ENCODE data around the gene CHTF18.
"Not testable (repeated sequence)": the region's sequence is repeated elsewhere in the genome, so short reads cannot be mapped to it uniquely, and the experiment has no call there.

Gene CHTF18

DNA sequence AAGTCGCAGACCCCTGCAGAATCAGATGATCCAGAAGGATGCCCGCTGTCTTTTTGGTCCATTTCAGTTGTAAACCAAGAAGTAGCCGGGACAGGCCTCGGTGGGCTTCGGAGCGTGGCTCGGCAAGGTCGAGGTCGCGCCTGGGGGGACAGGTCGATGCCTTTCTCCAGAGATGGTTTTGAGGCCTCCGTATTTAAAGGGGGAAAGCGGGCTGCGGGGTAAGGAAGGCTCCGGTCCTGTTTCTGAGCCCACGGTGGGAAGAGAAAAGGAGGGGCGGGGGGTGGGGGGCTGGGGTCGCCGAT lies 19.6 kb downstream of the CHTF18 start:
- DNase-seq (ENCODE audit: low read depth) = no peak

DNA sequence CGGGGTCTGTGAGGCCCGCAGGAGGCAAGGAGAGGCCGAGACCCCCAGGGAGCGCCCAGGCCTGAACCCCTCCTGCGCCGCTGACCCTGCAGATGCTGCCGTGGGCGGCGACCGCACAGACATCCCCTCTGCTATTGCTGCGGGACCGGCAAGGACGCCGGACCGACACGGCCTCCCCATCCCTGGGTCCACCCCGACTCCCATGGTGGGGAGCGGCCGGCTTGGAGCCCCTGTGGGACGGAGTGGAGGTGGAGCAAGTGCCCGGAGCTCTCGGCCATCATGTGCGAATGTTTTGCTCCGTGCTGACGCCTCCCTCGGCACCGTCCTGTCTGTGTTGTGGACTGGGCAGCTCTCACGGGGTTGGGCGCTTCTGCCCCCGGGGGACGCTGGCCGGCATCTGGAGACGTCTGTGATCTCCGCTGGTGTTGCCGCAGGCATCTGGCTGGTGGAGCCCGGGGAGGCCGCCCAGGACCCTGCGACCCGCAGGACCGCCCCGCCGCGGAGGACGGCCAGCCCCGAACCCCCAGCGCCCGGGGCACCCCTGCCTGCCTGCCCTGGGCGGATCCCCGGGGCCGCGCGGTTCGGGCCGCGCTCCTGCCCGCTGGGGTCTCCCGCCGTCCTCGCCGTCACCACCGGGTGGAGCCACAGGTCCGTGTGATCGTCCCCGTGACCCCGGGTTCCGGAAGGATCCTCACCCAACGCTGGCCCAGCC lies 24.9 kb downstream of the CHTF18 start:
- DNase-seq (ENCODE audit: low read depth) = no peak

DNA sequence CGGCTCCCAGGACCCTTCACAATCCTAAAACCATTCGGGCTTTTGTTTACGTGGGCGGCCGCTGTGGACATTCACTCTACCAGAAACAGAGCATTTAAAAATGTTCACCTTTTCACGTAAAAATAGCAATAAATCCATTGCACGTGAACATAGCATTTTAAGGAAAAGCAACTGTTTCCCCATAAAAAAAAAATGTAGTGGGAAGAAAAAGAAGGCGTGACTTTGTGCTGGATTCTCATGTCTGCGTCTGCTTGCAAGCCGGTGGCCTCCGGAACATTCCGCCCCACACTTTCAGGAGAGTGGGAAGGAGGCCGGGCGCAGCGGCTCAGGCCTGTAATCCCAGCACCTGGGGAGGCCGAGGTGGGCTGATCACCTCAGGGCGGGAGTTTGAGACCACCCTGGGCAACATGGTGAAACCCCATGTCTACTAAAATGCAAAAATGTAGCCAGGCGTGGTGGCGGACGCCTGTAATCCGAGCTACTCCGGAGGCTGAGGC lies 25.5 kb downstream of the CHTF18 start:
- no peak for DNase-seq (ENCODE audit: low read depth)

DNA sequence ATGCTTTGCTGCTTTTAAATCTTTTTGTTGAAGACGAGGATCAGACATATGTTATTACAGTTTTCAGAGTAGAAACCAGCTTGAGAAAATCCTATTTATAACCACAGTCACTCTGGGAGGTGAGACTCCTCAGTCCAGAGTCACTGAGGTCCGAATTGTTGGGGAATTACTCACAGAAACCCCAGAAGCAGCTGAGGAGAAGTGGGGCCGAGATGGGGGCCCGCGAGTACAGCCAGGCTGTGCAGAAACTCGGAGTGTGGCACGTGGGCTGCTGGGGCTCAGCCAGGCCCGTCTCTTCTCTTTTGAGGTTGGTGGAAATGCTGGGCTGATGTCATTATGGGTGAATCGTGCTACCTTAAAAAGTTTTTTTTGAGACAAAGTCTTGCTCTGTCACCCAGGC lies 26.6 kb downstream of the CHTF18 start:
- no peak for DNase-seq (ENCODE audit: low read depth)

DNA sequence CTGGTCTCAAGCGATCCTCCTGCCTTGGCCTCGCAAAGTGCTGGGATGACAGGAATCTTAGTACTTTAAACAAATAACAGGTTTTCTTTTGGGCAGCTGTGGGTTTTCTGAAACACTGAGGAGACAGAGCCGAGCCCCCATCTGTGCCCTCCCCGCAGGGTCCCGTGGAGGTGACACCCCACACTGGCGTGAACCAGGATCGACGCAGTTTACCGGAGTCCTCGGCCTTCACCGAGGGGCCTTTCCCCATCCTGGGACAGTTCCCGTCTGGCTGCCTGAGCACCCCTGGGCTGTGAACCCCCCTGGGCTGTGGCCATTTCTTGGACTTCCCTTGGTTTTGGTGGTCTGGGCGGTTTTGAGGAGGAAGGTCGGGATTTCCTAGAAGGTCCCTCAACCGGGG lies 27.4 kb downstream of the CHTF18 start:
- DNase-seq (ENCODE audit: low read depth) = no peak

DNA sequence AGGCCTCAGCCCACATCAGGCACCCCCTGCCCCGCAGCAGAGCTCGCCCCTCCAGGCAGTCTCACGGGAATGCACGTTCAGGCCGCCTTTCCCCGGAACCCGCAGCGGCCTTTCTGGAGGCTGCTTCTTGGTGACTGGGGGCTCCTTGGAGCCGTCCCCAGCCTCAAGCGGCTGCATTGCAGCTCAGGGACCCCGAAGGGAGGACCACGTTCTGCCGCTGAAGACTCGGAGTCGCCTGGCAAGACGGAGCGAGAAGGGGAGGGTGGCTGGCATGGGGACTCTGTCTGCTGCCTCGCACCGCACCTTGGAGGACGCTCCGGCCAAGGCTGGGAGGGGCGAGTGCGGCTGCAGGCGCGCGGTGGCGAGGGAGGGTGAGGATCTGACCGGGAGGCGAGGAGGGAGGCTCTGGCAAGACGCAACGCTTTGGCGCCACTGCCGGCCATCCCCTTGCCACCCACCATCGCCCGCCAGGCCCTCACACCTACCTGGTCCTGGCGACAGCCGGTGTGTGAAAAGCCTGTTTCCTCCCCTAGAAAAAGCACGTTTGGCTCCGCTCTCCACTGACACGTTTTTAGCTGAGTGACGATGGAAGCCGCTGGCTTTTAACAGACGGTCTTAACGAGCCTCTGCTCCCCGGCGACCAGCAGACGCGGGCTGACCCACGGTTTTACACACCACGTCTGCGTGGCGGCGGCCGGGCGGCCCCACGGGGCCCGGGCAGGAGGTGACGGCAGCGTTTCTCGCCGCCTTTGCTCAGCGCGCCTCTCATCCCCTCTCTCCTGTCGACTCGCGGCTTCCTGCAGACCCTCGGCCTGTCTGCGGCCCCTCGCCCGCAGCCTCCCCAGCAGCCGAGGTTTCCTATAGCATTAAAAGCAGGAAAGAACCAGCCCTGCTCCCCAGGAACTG lies 28.8 kb downstream of the CHTF18 start:
- no peak for DNase-seq (ENCODE audit: low read depth)

DNA sequence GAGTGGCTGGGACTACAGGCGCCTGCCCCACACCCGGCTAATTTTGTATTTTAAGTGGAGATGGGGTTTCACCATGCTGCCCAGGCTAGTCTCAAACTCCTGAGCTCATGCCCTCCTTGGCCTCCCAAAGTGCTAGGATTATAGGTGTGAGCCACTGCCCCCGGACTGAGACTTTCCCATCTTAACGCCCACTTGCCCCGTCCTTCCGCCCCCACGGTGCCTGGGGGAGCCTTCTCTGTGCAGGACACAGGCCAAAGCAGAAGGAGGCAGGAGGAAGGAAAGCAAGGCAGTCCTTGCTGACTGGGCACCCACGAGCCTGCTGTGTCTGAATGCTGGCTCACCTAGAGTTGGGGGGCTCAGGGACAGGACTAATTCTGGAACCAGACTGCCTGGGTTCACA lies 29.7 kb downstream of the CHTF18 start:
- no peak for DNase-seq (ENCODE audit: low read depth)

DNA sequence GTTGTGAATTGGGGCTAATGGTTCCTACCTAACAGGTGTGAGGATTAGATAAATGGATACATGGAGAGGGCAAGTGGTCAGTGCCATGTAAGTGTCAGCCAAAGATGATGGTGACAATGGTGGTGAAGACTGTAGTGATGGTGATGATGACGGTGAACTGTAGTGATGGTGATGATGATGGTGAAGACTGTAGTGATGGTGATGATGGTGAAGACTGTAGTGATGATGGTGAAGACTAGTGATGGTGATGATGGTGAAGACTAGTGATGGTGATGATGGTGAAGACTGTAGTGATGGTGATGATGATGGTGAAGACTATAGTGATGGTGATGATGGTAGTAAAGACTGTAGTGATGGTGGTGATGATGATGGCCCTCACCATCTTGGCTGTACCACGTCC lies 30.2 kb downstream of the CHTF18 start:
- DNase-seq (ENCODE audit: low read depth) = no peak

DNA sequence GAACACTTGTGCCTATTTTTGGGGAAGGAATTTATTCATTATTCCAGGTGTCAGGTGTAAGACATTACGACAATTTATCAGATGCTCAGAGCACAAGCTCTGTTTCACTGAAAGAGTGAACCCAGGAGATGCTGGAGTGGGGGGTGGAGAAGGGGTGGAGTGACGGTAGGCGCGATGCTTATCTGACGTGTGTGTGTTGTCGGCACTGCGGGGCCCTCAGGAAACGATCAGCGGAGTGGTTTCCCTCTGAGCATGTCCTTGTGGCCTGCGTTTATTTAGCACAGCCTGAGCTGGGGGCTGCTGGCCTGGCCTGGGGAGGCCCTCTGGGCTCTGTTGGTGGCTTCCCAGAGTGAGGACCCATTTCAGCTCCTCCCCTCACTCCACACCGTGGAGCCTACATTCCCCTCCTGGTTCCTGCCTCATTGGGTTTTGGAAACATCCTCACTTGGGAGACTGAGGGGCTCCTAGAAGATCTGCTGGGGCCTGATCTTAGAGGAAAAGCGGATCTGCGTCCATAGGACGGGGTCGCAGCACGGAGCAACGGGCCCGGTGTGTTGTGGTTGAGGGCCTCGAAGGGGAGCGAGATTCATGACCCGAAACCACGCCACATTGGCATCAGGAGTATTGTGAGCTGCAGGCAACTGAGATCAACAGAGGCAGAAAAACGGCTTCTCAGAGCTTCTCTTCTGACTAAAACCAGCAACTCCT lies 31.1 kb downstream of the CHTF18 start:
- no peak for DNase-seq (ENCODE audit: low read depth)

DNA sequence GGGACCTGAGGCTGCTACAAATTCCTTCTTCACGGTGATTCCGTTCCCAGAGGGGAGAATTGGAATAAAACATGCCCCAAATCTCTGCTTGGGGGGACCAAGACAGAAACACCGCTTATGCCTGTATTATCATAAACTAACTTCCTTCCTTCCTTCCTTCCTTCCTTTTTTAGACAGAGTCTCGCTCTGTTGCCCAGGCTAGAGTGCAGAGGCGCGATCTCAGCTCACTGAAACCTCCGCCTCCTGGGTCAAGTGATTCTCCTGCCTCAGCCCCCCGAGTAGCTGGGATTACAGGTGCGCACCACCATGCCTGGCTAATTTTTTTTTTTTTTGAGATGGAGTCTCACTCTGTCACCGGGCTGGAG lies 31.6 kb downstream of the CHTF18 start:
- DNase-seq (ENCODE audit: low read depth) = not testable (repeated sequence)

DNA sequence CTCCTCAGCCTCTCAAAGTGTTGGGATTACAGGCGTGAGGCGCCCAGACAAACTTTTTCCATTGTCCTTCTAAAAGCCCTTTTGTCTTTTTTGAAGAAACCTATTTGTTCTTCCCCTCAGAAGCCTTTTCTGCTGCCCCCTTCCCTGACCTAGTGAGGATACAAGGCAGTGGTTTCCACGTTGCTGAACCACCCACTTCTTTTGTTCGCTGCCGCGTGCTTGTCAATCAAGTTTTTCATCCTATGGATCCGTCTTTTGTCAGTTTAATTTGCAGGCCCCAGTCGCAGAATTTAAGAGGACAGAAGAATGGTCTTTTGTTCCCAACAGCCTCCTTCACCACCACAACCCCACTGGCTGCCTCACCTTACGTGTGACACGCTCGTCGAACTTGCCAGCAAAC lies 32.3 kb downstream of the CHTF18 start:
- no peak for DNase-seq (ENCODE audit: low read depth)

DNA sequence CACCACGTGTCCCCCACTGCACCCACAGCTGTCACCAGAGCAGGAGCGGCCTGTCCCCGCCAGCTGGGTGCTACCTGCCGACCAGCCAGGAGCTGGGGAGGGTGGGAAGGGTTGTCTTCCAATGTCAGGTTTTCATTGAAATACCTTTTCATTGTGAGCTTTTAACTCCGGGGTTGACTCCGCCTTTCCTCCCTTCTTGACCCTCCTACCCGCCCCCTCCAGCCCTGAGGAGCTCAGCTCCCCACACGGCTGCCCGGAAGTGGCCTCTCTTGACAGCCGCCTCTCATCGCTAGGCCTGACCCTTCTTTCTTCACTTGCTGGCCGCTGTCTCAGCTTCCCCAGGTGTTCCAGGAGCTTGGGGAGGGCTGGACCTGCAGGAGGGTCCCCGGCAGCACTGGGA lies 33.3 kb downstream of the CHTF18 start:
- DNase-seq (ENCODE audit: low read depth) = no peak

DNA sequence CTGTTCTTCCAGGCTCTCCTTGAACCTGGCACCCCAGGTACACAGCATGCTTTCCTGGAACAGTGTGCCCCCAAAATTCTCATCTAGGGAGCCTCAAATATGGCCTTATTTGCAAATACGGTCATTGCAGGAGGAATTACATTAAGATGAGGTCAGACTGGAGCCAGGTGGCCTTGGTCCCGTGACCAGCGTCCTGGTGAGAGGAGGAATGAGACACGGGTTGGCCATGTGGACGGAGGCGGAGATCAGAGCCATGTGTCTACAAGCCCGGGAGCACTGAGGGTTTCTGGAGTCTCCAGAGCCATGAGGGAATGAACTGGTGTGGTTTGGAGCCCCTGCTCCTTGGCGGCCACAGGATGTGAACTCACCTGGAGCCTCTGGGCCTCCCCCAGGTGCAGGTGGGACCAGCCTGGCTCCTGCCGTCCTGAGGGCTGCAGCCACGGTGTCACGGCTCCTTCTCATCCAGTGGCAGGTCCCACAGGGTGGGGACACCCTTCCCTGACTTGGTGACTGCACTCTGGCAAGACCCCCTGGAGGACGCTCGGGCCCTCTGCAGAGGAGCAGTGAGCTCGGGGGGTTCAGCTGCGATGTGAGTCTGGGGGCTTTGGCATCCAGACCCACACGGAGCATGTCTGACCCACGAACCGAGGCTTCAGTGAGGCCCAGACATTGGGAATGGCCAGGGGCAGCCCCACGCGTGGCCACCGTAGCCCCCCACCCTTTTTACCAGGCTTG lies 33.9 kb downstream of the CHTF18 start:
- DNase-seq (ENCODE audit: low read depth) = no peak

DNA sequence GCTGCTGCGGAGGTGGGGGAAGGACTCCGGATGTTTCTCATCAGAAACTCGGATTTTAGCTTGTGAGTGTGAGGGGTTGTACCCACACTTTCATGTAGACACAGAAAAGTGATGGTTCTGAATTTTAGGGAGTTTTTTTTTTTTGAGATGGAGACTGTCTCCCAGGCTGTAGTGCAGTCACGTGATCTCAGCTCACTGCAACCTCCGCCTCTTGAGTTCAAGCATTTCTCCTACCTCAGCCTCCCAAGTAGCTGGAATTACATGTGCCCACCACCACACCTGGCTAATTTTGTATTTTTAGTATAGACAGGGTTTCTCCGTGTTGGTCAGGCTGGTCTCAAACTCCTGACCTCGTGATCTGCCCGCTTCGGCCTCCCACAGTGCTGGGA lies 34.5 kb downstream of the CHTF18 start:
- DNase-seq (ENCODE audit: low read depth) = no peak

DNA sequence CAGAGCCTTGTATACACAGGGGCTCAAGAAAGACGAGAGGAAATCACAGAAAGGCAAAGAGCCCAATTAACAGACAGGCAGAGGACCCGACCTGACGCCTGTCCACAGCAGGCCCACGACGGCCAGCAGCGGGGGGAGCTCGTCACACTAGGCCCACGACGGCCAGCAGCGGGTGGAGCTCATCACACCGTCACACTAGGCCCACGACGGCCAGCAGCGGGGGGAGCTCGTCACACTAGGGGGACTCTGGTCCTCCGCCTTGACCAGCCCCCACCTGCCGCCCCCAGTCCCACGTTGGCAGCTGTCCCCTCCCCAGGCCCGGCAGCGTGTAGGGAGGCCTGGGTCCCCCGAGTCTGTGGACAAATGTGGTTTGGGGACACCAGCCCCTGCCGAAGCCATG lies 35.8 kb downstream of the CHTF18 start:
- no peak for DNase-seq (ENCODE audit: low read depth)

DNA sequence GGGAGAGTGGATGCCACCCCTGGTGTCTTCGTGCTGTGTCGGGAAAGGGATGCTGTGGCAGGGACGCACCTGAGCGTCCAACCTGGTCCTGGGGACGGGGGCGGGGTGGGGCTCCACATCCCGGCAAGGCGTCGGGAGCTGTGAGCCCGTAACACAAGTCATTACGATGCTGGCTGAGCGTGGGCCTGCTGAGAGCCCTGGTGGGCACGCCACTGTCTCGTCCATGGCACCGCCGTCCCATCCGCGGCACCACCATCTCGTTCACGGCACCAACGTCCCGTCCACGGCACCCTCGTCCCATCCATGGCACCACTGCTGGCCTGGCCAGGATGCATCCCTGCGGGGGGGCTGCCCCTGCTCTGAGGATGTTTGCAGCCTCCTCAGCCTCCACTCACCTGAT lies 36.2 kb downstream of the CHTF18 start:
- no peak for DNase-seq (ENCODE audit: low read depth)

DNA sequence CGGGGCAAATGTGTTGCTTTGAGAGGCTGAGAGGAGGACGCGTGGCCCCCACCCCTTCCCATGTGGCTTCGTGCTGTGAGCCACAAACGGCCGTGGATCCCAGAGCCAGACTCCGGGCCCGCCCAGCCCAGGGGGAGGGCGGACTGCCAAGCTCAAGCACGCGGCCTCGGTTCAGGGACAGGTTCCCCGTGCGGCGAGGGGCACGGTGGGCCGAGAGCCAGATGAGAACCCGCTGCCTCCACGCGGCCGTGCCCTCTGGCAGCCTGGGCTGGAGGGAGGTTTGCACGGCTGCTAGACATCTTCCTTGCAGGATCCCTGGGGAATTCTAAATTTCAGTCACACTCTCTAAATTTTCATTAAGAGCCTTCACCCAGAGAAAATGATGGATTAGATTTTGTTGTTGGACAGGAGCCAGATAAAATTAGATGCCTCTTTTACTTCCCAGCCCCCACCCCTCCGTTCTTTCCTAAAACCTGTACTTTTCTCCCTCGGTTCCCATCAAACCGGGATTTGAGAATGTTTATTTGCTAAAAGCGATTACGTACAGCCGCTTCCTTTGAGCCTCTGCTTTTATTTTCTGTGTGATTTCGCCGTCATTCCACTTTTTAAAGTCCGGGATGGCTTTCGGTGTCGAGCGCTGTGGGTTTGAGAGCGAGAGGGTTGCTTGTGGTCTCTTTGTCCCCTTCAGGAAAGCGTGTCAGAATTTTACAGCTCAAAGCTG lies 37.1 kb downstream of the CHTF18 start:
- DNase-seq (ENCODE audit: low read depth) = no peak

DNA sequence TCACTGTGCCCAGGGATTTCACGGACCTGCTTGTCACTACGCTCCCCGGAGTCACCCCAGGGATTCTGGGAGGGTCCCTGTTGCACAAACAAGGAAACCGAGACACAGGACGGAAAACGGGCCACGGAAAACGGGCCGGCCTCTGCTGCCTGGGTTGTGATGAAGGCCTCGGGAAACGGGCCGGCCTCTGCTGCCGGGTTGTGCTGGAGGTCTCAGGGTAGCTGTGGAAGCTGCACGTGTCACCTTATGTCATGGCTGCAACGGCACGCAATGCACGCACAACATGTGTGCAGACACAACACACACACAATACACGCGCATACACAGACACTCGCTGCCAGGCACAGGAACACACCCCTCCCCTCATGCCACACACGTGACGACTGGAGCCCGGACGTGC lies 39.1 kb downstream of the CHTF18 start:
- DNase-seq (ENCODE audit: low read depth) = no peak

DNA sequence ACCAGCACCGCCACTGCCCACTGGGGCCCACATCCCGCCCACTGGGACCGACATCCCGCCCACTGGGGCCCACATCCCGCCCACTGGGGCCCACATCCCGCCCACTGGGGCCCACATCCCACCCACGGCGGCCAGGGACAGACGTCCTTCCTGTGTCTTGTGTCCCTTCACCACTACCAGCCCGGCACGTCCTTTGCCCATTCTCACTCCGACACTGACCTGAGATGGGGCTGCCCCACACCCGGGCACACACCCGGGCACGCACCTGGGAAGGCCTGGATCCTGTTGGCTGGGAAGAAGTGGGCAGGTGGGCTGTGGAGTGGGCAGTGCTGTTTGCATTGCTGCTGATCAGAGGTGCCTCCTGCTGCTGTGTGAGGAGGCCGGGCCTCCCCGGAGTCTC lies 40.5 kb downstream of the CHTF18 start:
- DNase-seq (ENCODE audit: low read depth) = no peak

DNA sequence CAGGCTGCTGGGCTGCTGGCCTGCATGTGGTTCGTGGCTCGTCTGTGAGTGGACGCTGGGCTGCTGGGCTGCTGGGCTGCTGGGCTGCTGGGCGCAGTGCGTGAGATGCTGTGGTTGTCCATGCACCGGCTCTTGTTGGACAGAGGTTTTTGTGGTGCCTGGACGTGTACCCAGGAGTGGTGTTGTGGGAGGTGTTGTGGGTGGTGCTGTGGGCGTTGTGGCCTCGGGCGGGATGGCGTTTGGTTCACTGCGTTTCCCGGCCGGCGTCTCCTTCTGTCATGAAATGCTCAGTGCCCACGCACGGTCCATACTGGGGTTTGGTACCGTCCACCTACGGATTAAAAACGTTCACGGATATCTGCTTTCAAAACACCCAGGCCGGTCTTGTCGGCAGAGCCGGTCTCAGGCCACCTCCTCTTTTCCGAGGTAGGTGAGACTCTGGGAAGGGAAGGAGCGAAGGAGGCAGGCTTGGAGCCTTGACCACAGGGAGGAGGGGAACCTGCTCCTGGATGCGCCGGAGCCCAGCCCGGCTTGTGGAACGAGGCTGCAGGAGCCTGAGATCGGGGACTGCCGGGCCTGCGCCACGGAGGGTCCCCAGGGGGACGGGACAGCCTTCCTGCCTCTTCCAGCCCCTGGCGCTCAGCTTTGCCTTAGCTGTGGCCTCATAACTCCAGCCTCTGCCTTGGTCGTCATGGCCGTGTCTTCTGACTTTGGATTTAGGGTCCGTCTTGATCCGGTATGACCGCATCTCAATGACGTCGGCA lies 41.9 kb downstream of the CHTF18 start:
- DNase-seq (ENCODE audit: low read depth) = no peak
